WTC11 (cell line): ENCODE data around the gene SFRP2. TPM values are rescaled to one million over a fixed set of nuclear protein-coding genes. Genes with fewer than 3 reads are reported as not detected.

Source experiments
- EMX1 ChIP-seq: fragments of 250-450 bp; sonication (Bioruptor Pico); IDR thresholded peaks from 2 replicates; pipeline ENCODE4 v1.8.0; 2021; ENCODE audit warnings: mild to moderate bottlenecking
- ETV6 ChIP-seq: sonication (generic); formaldehyde crosslinking; IDR thresholded peaks from 2 replicates; pipeline ENCODE4 v1.8.1; 2022; ENCODE audit warnings: mild to moderate bottlenecking, missing genetic modification reagents
- HMGA2 ChIP-seq: fragments of 250-450 bp; sonication (Bioruptor Pico); IDR thresholded peaks from 2 replicates; pipeline ENCODE4 v1.4.0; 2021; ENCODE audit warnings: mild to moderate bottlenecking, moderate library complexity
- IRF2 ChIP-seq: sonication (generic); formaldehyde crosslinking; IDR thresholded peaks from 2 replicates; pipeline ENCODE4 v1.8.0; 2022; ENCODE audit warnings: low read depth, missing genetic modification reagents, borderline replicate concordance
- JAZF1 ChIP-seq: fragments of 250-450 bp; sonication (Bioruptor Pico); IDR thresholded peaks from 2 replicates; pipeline ENCODE4 v1.9.0; 2021; ENCODE audit warnings: moderate library complexity, mild to moderate bottlenecking, inconsistent platforms
- MYBL2 ChIP-seq: sonication (generic); formaldehyde crosslinking; IDR thresholded peaks from 2 replicates; pipeline ENCODE4 v1.8.1; 2023; ENCODE audit warnings: mild to moderate bottlenecking, moderate library complexity, missing genetic modification reagents
- NFE2L1 ChIP-seq: sonication (generic); formaldehyde crosslinking; IDR thresholded peaks from 2 replicates; pipeline ENCODE4 v1.8.1; 2023; ENCODE audit warnings: missing genetic modification reagents
- NR1H2 ChIP-seq: sonication (generic); formaldehyde crosslinking; IDR thresholded peaks from 2 replicates; pipeline ENCODE4 v1.9.0; 2021; ENCODE audit warnings: mild to moderate bottlenecking, moderate library complexity, missing genetic modification reagents
- SOX15 ChIP-seq: fragments of 250-450 bp; sonication (Bioruptor Pico); IDR thresholded peaks from 2 replicates; pipeline ENCODE4 v1.9.0; 2021; ENCODE audit warnings: mild to moderate bottlenecking
- ZNF121 ChIP-seq: sonication (generic); formaldehyde crosslinking; IDR thresholded peaks from 2 replicates; pipeline ENCODE4 v1.8.0; 2023; ENCODE audit warnings: missing genetic modification reagents
- ZNF219 ChIP-seq: sonication (generic); formaldehyde crosslinking; IDR thresholded peaks from 2 replicates; pipeline ENCODE4 v1.8.0; 2023; ENCODE audit warnings: missing genetic modification reagents, mild to moderate bottlenecking, borderline replicate concordance
- ZNF263 ChIP-seq: sonication (generic); formaldehyde crosslinking; IDR thresholded peaks from 2 replicates; pipeline ENCODE4 v1.8.1; 2022; ENCODE audit warnings: low read depth, mild to moderate bottlenecking, moderate library complexity, missing genetic modification reagents
- ZNF396 ChIP-seq: fragments of 250-450 bp; sonication (Bioruptor Pico); IDR thresholded peaks from 2 replicates; pipeline ENCODE4 v1.8.0; 2021; ENCODE audit warnings: mild to moderate bottlenecking, moderate library complexity, borderline replicate concordance
- total RNA-seq: library from RNA; stranded (reverse); gene quantifications from 3 replicates; pipeline ENCODE4 v1.2.3, GENCODE V29; 2021
- TF ChIP-seq, protein P1 (sequence below): sonication (generic); formaldehyde crosslinking; IDR thresholded peaks from 2 replicates; pipeline ENCODE4 v1.8.1; 2022; ENCODE audit warnings: missing genetic modification reagents, borderline replicate concordance
- TF ChIP-seq, protein P2 (sequence below): fragments of 250-450 bp; sonication (Bioruptor Pico); IDR thresholded peaks from 2 replicates; pipeline ENCODE4 v1.8.0; 2021; ENCODE audit warnings: mild to moderate bottlenecking
- TF ChIP-seq, protein P3 (sequence below): fragments of 250-450 bp; sonication (Bioruptor Pico); IDR thresholded peaks from 2 replicates; pipeline ENCODE4 v1.9.0; 2021; ENCODE audit warnings: mild to moderate bottlenecking
- TF ChIP-seq, protein P4 (sequence below): fragments of 250-450 bp; sonication (Bioruptor Pico); IDR thresholded peaks from 2 replicates; pipeline ENCODE4 v1.9.0; 2021; ENCODE audit warnings: moderate library complexity, mild to moderate bottlenecking, inconsistent platforms, borderline replicate concordance
- TF ChIP-seq, protein P5 (sequence below): fragments of 250-450 bp; sonication (Bioruptor Pico); IDR thresholded peaks from 2 replicates; pipeline ENCODE4 v1.9.0; 2021; ENCODE audit warnings: mild to moderate bottlenecking, borderline replicate concordance
- TF ChIP-seq, protein P6 (sequence below): sonication (generic); formaldehyde crosslinking; IDR thresholded peaks from 2 replicates; pipeline ENCODE4 v1.8.1; 2022; ENCODE audit warnings: mild to moderate bottlenecking, missing genetic modification reagents, moderate library complexity, borderline replicate concordance
- TF ChIP-seq, protein P7 (sequence below): sonication (generic); formaldehyde crosslinking; conservative IDR thresholded peaks from 2 replicates; pipeline ENCODE4 v1.8.1; 2023; ENCODE audit warnings: mild to moderate bottlenecking, low read depth, missing genetic modification reagents, moderate library complexity
- TF ChIP-seq, protein P8 (sequence below): sonication (generic); formaldehyde crosslinking; IDR thresholded peaks from 2 replicates; pipeline ENCODE4 v1.8.0; 2023; ENCODE audit warnings: mild to moderate bottlenecking, missing genetic modification reagents
- TF ChIP-seq, protein P9 (sequence below): sonication (generic); formaldehyde crosslinking; IDR thresholded peaks from 2 replicates; pipeline ENCODE4 v1.8.1; 2022; ENCODE audit warnings: low read depth, missing genetic modification reagents, borderline replicate concordance

The SFRP2 gene
- total RNA-seq, 1 experiment from 2014 or later: 417 TPM

DNA sequence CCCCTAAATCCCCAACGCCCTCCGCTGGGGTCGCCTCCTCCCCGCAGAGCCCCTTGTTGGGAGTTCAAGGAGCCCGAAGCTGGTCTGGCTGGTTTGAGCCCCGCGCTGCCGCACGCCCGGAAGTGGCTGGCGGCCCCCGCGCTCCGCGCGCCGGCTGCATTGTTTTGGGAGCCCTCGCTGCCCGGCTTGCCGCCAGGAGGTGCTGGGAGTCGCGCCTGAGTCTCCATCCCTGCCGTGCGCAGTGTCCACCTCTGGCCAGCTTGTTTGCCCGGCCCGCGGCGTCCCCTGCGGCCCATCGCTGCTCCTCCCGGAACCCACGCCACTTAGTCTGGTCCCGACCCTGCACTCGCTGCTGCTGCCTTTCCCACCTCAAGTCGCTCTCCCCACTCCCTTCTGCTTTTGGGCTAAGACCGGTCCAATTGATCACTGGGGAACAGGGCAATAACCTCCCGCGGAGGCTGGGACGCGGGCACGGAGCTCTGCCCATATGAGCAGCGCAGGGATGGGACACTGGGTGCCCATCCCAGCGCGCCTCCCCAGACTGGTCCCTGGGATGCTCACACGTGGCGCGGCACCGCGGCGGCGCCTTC lies 2.2 kb upstream of the SFRP2 start (continued):
- TF ChIP-seq, protein P1, sequence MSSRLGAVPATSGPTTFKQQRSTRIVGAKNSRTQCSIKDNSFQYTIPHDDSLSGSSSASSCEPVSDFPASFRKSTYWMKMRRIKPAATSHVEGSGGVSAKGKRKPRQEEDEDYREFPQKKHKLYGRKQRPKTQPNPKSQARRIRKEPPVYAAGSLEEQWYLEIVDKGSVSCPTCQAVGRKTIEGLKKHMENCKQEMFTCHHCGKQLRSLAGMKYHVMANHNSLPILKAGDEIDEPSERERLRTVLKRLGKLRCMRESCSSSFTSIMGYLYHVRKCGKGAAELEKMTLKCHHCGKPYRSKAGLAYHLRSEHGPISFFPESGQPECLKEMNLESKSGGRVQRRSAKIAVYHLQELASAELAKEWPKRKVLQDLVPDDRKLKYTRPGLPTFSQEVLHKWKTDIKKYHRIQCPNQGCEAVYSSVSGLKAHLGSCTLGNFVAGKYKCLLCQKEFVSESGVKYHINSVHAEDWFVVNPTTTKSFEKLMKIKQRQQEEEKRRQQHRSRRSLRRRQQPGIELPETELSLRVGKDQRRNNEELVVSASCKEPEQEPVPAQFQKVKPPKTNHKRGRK (CRISPR knock-in tag): no peak
- no peak for TF ChIP-seq ZNF396 (CRISPR knock-in tag)
- TF ChIP-seq NFE2L1 (CRISPR knock-in tag): 0 out of 2 replicates have a peak, but pooled peaks have one; percentile 62
- peak; percentile 66; the same call in 1 of the 2 replicates for TF ChIP-seq EMX1 (CRISPR knock-in tag)
- no peak for TF ChIP-seq NR1H2
- no peak for TF ChIP-seq ZNF121 (CRISPR knock-in tag)
- no peak for TF ChIP-seq SOX15
- TF ChIP-seq, protein P2, sequence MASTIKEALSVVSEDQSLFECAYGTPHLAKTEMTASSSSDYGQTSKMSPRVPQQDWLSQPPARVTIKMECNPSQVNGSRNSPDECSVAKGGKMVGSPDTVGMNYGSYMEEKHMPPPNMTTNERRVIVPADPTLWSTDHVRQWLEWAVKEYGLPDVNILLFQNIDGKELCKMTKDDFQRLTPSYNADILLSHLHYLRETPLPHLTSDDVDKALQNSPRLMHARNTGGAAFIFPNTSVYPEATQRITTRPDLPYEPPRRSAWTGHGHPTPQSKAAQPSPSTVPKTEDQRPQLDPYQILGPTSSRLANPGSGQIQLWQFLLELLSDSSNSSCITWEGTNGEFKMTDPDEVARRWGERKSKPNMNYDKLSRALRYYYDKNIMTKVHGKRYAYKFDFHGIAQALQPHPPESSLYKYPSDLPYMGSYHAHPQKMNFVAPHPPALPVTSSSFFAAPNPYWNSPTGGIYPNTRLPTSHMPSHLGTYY: no peak
- peak; percentile 35; the same call in 1 of the 2 replicates for TF ChIP-seq MYBL2 (CRISPR knock-in tag)
- TF ChIP-seq ZNF263: no peak
- TF ChIP-seq, protein P3, sequence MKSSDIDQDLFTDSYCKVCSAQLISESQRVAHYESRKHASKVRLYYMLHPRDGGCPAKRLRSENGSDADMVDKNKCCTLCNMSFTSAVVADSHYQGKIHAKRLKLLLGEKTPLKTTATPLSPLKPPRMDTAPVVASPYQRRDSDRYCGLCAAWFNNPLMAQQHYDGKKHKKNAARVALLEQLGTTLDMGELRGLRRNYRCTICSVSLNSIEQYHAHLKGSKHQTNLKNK: no peak
- TF ChIP-seq, protein P4, sequence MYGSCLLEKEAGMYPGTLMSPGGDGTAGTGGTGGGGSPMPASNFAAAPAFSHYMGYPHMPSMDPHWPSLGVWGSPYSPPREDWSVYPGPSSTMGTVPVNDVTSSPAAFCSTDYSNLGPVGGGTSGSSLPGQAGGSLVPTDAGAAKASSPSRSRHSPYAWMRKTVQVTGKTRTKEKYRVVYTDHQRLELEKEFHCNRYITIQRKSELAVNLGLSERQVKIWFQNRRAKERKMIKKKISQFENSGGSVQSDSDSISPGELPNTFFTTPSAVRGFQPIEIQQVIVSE (CRISPR knock-in tag): no peak
- TF ChIP-seq ETV6 (CRISPR knock-in tag): peak; percentile 72; the same call in 1 of the 2 replicates
- TF ChIP-seq IRF2 (CRISPR knock-in tag): no peak
- TF ChIP-seq JAZF1 (CRISPR knock-in tag): no peak
- TF ChIP-seq ZNF219 (CRISPR knock-in tag): peak; percentile 19; the same call in 1 of the 2 replicates
- TF ChIP-seq, protein P5, sequence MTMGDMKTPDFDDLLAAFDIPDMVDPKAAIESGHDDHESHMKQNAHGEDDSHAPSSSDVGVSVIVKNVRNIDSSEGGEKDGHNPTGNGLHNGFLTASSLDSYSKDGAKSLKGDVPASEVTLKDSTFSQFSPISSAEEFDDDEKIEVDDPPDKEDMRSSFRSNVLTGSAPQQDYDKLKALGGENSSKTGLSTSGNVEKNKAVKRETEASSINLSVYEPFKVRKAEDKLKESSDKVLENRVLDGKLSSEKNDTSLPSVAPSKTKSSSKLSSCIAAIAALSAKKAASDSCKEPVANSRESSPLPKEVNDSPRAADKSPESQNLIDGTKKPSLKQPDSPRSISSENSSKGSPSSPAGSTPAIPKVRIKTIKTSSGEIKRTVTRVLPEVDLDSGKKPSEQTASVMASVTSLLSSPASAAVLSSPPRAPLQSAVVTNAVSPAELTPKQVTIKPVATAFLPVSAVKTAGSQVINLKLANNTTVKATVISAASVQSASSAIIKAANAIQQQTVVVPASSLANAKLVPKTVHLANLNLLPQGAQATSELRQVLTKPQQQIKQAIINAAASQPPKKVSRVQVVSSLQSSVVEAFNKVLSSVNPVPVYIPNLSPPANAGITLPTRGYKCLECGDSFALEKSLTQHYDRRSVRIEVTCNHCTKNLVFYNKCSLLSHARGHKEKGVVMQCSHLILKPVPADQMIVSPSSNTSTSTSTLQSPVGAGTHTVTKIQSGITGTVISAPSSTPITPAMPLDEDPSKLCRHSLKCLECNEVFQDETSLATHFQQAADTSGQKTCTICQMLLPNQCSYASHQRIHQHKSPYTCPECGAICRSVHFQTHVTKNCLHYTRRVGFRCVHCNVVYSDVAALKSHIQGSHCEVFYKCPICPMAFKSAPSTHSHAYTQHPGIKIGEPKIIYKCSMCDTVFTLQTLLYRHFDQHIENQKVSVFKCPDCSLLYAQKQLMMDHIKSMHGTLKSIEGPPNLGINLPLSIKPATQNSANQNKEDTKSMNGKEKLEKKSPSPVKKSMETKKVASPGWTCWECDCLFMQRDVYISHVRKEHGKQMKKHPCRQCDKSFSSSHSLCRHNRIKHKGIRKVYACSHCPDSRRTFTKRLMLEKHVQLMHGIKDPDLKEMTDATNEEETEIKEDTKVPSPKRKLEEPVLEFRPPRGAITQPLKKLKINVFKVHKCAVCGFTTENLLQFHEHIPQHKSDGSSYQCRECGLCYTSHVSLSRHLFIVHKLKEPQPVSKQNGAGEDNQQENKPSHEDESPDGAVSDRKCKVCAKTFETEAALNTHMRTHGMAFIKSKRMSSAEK: no peak
- TF ChIP-seq, protein P6, sequence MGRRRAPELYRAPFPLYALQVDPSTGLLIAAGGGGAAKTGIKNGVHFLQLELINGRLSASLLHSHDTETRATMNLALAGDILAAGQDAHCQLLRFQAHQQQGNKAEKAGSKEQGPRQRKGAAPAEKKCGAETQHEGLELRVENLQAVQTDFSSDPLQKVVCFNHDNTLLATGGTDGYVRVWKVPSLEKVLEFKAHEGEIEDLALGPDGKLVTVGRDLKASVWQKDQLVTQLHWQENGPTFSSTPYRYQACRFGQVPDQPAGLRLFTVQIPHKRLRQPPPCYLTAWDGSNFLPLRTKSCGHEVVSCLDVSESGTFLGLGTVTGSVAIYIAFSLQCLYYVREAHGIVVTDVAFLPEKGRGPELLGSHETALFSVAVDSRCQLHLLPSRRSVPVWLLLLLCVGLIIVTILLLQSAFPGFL: no peak
- TF ChIP-seq HMGA2 (CRISPR knock-in tag): 0 out of 2 replicates have a peak, but pooled peaks have one; percentile 9
- TF ChIP-seq, protein P7, sequence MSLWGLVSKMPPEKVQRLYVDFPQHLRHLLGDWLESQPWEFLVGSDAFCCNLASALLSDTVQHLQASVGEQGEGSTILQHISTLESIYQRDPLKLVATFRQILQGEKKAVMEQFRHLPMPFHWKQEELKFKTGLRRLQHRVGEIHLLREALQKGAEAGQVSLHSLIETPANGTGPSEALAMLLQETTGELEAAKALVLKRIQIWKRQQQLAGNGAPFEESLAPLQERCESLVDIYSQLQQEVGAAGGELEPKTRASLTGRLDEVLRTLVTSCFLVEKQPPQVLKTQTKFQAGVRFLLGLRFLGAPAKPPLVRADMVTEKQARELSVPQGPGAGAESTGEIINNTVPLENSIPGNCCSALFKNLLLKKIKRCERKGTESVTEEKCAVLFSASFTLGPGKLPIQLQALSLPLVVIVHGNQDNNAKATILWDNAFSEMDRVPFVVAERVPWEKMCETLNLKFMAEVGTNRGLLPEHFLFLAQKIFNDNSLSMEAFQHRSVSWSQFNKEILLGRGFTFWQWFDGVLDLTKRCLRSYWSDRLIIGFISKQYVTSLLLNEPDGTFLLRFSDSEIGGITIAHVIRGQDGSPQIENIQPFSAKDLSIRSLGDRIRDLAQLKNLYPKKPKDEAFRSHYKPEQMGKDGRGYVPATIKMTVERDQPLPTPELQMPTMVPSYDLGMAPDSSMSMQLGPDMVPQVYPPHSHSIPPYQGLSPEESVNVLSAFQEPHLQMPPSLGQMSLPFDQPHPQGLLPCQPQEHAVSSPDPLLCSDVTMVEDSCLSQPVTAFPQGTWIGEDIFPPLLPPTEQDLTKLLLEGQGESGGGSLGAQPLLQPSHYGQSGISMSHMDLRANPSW (CRISPR knock-in tag): no peak
- TF ChIP-seq, protein P8, sequence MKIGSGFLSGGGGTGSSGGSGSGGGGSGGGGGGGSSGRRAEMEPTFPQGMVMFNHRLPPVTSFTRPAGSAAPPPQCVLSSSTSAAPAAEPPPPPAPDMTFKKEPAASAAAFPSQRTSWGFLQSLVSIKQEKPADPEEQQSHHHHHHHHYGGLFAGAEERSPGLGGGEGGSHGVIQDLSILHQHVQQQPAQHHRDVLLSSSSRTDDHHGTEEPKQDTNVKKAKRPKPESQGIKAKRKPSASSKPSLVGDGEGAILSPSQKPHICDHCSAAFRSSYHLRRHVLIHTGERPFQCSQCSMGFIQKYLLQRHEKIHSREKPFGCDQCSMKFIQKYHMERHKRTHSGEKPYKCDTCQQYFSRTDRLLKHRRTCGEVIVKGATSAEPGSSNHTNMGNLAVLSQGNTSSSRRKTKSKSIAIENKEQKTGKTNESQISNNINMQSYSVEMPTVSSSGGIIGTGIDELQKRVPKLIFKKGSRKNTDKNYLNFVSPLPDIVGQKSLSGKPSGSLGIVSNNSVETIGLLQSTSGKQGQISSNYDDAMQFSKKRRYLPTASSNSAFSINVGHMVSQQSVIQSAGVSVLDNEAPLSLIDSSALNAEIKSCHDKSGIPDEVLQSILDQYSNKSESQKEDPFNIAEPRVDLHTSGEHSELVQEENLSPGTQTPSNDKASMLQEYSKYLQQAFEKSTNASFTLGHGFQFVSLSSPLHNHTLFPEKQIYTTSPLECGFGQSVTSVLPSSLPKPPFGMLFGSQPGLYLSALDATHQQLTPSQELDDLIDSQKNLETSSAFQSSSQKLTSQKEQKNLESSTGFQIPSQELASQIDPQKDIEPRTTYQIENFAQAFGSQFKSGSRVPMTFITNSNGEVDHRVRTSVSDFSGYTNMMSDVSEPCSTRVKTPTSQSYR (CRISPR knock-in tag): no peak
- TF ChIP-seq, protein P9, sequence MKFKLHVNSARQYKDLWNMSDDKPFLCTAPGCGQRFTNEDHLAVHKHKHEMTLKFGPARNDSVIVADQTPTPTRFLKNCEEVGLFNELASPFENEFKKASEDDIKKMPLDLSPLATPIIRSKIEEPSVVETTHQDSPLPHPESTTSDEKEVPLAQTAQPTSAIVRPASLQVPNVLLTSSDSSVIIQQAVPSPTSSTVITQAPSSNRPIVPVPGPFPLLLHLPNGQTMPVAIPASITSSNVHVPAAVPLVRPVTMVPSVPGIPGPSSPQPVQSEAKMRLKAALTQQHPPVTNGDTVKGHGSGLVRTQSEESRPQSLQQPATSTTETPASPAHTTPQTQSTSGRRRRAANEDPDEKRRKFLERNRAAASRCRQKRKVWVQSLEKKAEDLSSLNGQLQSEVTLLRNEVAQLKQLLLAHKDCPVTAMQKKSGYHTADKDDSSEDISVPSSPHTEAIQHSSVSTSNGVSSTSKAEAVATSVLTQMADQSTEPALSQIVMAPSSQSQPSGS: no peak
